Tibial nerve (tissue), 4 donors: ENCODE results near the gene CR1L.

Source experiments
- EP300 ChIP-seq, 2 donors: sonication (generic); formaldehyde crosslinking; IDR thresholded peaks; one replicate each; pipeline ENCODE4 v1.6.1; 2017; ENCODE audit warnings: antibody characterized with exemption in 2 of 2, mild to moderate bottlenecking in 1 of 2
- POLR2A ChIP-seq, 2 donors: fragments of 450-650 bp; IDR thresholded peaks; one replicate each; pipeline ENCODE4 v1.6.1; 2017; ENCODE audit warnings: antibody characterized with exemption in 2 of 2, mild to moderate bottlenecking in 2 of 2, moderate library complexity in 2 of 2
- TF ChIP-seq, protein P1 (sequence below), 5 experiments: fragments of 200-600 bp in 3 of 5; fragments of 450-650 bp in 2 of 5; sonication (generic) in 3 of 5; IDR thresholded peaks; one replicate each; pipeline ENCODE4 v1.5.1; 2016 to 2019; ENCODE audit warnings: antibody characterized with exemption in 5 of 5, mild to moderate bottlenecking in 3 of 5, moderate library complexity in 2 of 5

DNA sequence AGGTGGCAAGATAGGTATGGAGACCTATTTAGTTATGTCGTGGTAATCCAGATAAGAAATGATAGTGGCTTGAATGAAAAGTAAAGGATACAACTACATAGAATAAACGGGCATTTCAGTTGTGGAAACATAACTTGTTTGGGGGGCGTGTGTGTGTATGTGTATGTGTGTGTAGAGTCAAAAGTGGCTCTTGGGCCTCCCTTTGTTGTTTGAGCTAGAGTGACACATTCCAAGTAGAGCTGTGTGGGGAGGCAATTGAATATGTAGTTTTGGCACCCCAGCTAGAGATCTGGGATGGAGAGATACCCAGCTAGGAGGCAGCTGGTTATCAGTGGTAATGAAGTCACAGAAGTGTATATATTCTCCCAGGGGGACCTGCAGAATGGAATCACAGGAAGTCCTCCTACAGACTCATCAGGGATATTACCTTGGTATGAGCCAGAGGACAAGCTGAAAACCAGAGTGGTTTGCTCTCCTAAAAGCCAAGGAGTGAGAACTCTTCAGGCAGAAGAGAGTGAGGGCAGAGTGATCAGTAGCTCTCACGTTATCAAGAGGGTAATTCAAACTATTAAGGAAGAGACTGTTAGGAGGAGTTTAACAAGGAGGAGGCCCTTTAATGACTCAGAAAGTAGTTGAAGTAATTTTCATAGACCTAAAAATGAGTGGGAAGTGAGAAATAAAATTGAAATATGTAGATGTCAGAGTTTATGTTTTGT, 5.1 kb downstream of the CR1L start:
- TF ChIP-seq, protein P1, sequence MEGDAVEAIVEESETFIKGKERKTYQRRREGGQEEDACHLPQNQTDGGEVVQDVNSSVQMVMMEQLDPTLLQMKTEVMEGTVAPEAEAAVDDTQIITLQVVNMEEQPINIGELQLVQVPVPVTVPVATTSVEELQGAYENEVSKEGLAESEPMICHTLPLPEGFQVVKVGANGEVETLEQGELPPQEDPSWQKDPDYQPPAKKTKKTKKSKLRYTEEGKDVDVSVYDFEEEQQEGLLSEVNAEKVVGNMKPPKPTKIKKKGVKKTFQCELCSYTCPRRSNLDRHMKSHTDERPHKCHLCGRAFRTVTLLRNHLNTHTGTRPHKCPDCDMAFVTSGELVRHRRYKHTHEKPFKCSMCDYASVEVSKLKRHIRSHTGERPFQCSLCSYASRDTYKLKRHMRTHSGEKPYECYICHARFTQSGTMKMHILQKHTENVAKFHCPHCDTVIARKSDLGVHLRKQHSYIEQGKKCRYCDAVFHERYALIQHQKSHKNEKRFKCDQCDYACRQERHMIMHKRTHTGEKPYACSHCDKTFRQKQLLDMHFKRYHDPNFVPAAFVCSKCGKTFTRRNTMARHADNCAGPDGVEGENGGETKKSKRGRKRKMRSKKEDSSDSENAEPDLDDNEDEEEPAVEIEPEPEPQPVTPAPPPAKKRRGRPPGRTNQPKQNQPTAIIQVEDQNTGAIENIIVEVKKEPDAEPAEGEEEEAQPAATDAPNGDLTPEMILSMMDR (IDR thresholded peaks at IDR 0.05): no peak
- no peak for TF ChIP-seq POLR2A (IDR thresholded peaks at IDR 0.05)
- no peak for TF ChIP-seq EP300 (IDR thresholded peaks at IDR 0.05)
